ENCODE results near the gene MICAL3. TPM values are rescaled to one million over a fixed set of nuclear protein-coding genes. Genes with fewer than 3 reads are reported as not detected.
"Not testable (repeated sequence)": the region's sequence is repeated elsewhere in the genome, so short reads cannot be mapped to it uniquely, and the experiment has no call there.

The MICAL3 gene
- polyA plus RNA-seq, 1 donor from 2014 or later = 28.1 TPM

GRCh38 chr22:17764036-17764435 is 260.3 kb downstream of the MICAL3 start:
- Histone ChIP-seq H3K9me2 (ENCODE audit: insufficient read depth, low read length) (no peaks in the 10 kb centered on the region), H3K79me2 (replicated peaks; ENCODE audit: insufficient read depth, low read length) (no peaks in the 10 kb centered on the region), H3K9me3 (ENCODE audit: low read length) (no peaks in the 10 kb centered on the region), H3K36me3 (ENCODE audit: insufficient read depth, low read length) (no peaks in the 10 kb centered on the region), H3K27ac (ENCODE audit: low read length) (no peak overlapping the region), H3F3A (ENCODE audit: insufficient read depth, low read length, poor library complexity, severe bottlenecking) (no peaks in the 10 kb centered on the region), H2AFZ (ENCODE audit: low read depth, low read length) (no peak overlapping the region), H4K20me1 (ENCODE audit: insufficient read depth) (no peaks in the 10 kb centered on the region), H3K4me3 (ENCODE audit: low read length) (no peak overlapping the region), H3K27me3 (ENCODE audit: insufficient read depth, low read depth, low read length) (no peaks in the 10 kb centered on the region), H3K9ac (ENCODE audit: low read length) (no peak overlapping the region), H3K4me2 (ENCODE audit: low read length) (no peak overlapping the region)
- TF ChIP-seq MXI1 (conservative IDR thresholded peaks at IDR 0.05; ENCODE audit: poor library complexity, severe bottlenecking) = no peak
- TF ChIP-seq EP300 (conservative IDR thresholded peaks at IDR 0.05; ENCODE audit: poor library complexity, severe bottlenecking) = no peak
- TF ChIP-seq TAF1 (IDR thresholded peaks at IDR 0.05; ENCODE audit: low read depth) = no peak
- TF ChIP-seq, protein P1, sequence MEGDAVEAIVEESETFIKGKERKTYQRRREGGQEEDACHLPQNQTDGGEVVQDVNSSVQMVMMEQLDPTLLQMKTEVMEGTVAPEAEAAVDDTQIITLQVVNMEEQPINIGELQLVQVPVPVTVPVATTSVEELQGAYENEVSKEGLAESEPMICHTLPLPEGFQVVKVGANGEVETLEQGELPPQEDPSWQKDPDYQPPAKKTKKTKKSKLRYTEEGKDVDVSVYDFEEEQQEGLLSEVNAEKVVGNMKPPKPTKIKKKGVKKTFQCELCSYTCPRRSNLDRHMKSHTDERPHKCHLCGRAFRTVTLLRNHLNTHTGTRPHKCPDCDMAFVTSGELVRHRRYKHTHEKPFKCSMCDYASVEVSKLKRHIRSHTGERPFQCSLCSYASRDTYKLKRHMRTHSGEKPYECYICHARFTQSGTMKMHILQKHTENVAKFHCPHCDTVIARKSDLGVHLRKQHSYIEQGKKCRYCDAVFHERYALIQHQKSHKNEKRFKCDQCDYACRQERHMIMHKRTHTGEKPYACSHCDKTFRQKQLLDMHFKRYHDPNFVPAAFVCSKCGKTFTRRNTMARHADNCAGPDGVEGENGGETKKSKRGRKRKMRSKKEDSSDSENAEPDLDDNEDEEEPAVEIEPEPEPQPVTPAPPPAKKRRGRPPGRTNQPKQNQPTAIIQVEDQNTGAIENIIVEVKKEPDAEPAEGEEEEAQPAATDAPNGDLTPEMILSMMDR (IDR thresholded peaks at IDR 0.05; ENCODE audit: poor library complexity, severe bottlenecking) = no peak
- TF ChIP-seq SMC3 (conservative IDR thresholded peaks at IDR 0.05; ENCODE audit: poor library complexity) = no peak
- TF ChIP-seq, protein P2, sequence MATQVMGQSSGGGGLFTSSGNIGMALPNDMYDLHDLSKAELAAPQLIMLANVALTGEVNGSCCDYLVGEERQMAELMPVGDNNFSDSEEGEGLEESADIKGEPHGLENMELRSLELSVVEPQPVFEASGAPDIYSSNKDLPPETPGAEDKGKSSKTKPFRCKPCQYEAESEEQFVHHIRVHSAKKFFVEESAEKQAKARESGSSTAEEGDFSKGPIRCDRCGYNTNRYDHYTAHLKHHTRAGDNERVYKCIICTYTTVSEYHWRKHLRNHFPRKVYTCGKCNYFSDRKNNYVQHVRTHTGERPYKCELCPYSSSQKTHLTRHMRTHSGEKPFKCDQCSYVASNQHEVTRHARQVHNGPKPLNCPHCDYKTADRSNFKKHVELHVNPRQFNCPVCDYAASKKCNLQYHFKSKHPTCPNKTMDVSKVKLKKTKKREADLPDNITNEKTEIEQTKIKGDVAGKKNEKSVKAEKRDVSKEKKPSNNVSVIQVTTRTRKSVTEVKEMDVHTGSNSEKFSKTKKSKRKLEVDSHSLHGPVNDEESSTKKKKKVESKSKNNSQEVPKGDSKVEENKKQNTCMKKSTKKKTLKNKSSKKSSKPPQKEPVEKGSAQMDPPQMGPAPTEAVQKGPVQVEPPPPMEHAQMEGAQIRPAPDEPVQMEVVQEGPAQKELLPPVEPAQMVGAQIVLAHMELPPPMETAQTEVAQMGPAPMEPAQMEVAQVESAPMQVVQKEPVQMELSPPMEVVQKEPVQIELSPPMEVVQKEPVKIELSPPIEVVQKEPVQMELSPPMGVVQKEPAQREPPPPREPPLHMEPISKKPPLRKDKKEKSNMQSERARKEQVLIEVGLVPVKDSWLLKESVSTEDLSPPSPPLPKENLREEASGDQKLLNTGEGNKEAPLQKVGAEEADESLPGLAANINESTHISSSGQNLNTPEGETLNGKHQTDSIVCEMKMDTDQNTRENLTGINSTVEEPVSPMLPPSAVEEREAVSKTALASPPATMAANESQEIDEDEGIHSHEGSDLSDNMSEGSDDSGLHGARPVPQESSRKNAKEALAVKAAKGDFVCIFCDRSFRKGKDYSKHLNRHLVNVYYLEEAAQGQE (IDR thresholded peaks at IDR 0.05; ENCODE audit: borderline replicate concordance) = no peak
- no peak for TF ChIP-seq POLR2AphosphoS5 (IDR thresholded peaks at IDR 0.05)
- no peak for TF ChIP-seq RAD21 (conservative IDR thresholded peaks at IDR 0.05)
- TF ChIP-seq EZH2 (IDR thresholded peaks at IDR 0.05; ENCODE audit: borderline replicate concordance, insufficient read depth, low read length, poor library complexity, severe bottlenecking) = no peak

GRCh38 chr22:17763442-17763841 is 260.9 kb downstream of the MICAL3 start:
- not testable (repeated sequence) for H3K9me2 ChIP-seq (ENCODE audit: insufficient read depth, low read length); H3K36me3 ChIP-seq (ENCODE audit: insufficient read depth, low read length); H3K9ac ChIP-seq (ENCODE audit: low read length); H4K20me1 ChIP-seq (ENCODE audit: insufficient read depth); H3K9me3 ChIP-seq (ENCODE audit: low read length); H3K79me2 ChIP-seq (replicated peaks; ENCODE audit: insufficient read depth, low read length); H2AFZ ChIP-seq (ENCODE audit: low read depth, low read length); H3K4me2 ChIP-seq (ENCODE audit: low read length); H3K27me3 ChIP-seq (ENCODE audit: insufficient read depth, low read depth, low read length); H3K27ac ChIP-seq (ENCODE audit: low read length); H3F3A ChIP-seq (ENCODE audit: insufficient read depth, low read length, poor library complexity, severe bottlenecking); H3K4me3 ChIP-seq (ENCODE audit: low read length)

DNA sequence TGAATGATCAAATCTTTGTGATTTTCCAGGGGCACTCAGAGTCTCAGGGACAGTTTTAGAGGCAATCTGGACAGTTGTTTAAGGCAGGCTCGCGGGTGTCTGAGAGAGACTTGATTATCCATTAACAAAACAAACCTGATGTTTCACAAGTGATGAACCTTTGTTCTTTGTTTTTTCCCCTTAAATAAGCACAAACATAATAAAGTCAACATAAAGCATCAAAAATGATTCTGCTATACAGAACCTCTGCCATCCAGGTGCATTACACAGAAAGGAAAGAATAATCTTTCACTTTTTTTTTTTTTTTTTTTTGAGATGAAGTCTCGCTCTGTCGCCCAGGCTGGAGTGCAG is 263.2 kb downstream of the MICAL3 start:
- Histone ChIP-seq H3K36me3 (ENCODE audit: insufficient read depth, low read length) (no peaks in the 10 kb centered on the region), H3K79me2 (replicated peaks; ENCODE audit: insufficient read depth, low read length) (no peaks in the 10 kb centered on the region), H3K27me3 (ENCODE audit: insufficient read depth, low read depth, low read length) (no peaks in the 10 kb centered on the region), H3K4me2 (ENCODE audit: low read length) (no peak overlapping the region), H3K9ac (ENCODE audit: low read length) (no peak overlapping the region), H3K9me2 (ENCODE audit: insufficient read depth, low read length) (no peaks in the 10 kb centered on the region), H3K9me3 (ENCODE audit: low read length) (no peaks in the 10 kb centered on the region), H3F3A (ENCODE audit: insufficient read depth, low read length, poor library complexity, severe bottlenecking) (no peaks in the 10 kb centered on the region), H4K20me1 (ENCODE audit: insufficient read depth) (no peaks in the 10 kb centered on the region), H3K4me3 (ENCODE audit: low read length) (no peak overlapping the region), H3K27ac (ENCODE audit: low read length) (no peak overlapping the region), H2AFZ (ENCODE audit: low read depth, low read length) (no peak overlapping the region)
- TF ChIP-seq, protein P1 (IDR thresholded peaks at IDR 0.05; ENCODE audit: poor library complexity, severe bottlenecking) = no peak
- TF ChIP-seq SMC3 (conservative IDR thresholded peaks at IDR 0.05; ENCODE audit: poor library complexity) (no peak), EZH2 (IDR thresholded peaks at IDR 0.05; ENCODE audit: borderline replicate concordance, insufficient read depth, low read length, poor library complexity, severe bottlenecking) (no peak), TAF1 (IDR thresholded peaks at IDR 0.05; ENCODE audit: low read depth) (no peak), POLR2AphosphoS5 (IDR thresholded peaks at IDR 0.05) (no peak), MXI1 (conservative IDR thresholded peaks at IDR 0.05; ENCODE audit: poor library complexity, severe bottlenecking) (no peak), EP300 (conservative IDR thresholded peaks at IDR 0.05; ENCODE audit: poor library complexity, severe bottlenecking) (no peak), RAD21 (conservative IDR thresholded peaks at IDR 0.05) (no peak)
- TF ChIP-seq, protein P2 (IDR thresholded peaks at IDR 0.05; ENCODE audit: borderline replicate concordance) = no peak

All from neural cell (in vitro differentiated cells).